Articular chondrocyte of knee joint (primary cell): ENCODE results near the gene TWIST1. TPM values are rescaled to one million over a fixed set of nuclear protein-coding genes. Genes with fewer than 3 reads are reported as not detected.

Experiments
- total RNA-seq: library from RNA; depleted of rRNA; stranded (reverse); fragments of >200 nt; gene quantifications from 2 replicates; pipeline ENCODE4 v1.2.3, GENCODE V29; 2012

Gene TWIST1
- 87.7 and 105 TPM in 2 replicates for total RNA-seq

GRCh38 chr7:19117091-19117869 lies at the start of gene TWIST1:
Gene TWIST1, minus strand, starts transcription at chr7:19117636. Its CDS starts 315 bp downstream, at chr7:19117321.

GRCh38 chr7:19144661-19145433 lies 27.4 kb upstream of the TWIST1 start, which contains the start of gene FERD3L:
Gene FERD3L, minus strand, starts transcription at chr7:19145421. Its CDS starts 59 bp downstream, at chr7:19145362.

Other genes starting within 250 kb of the TWIST1 start
- 0.43 TPM in 1 of 2 replicates, not detected in the other for gene FERD3L, start 27.8 kb upstream of the TWIST1 start, total RNA-seq